Measurements from ENCODE around the gene LMO1.

DNA sequence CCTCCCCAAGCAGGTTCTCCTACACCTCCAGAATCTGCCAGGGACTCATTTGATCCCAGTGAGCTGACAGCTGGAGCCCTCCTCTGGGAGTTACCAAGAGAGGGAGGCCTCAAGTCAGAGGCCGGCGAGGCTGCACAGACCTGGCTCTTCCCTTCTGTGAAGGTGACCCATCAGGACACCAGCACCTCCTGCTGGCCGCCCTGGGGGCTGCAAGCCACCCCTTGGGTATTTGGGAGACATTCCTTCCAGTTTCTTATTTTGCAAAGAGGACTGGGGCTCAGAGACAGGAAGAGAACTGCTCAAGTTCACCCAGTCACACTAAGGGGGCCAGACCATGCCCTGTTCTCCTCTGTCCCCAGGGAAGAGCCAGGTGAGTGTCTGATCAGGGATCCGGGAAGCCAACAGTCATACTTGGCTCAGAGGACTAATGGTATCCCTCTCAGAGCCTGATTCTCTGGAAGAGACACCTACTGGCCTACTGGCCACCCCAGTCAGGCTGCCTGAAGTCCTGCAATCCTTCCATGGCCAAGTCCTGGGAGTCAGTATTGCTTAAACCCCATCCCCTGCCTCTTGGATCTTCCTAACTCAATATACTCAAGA is 54.4 kb downstream of the LMO1 start:
- TF ChIP-seq, protein P1, sequence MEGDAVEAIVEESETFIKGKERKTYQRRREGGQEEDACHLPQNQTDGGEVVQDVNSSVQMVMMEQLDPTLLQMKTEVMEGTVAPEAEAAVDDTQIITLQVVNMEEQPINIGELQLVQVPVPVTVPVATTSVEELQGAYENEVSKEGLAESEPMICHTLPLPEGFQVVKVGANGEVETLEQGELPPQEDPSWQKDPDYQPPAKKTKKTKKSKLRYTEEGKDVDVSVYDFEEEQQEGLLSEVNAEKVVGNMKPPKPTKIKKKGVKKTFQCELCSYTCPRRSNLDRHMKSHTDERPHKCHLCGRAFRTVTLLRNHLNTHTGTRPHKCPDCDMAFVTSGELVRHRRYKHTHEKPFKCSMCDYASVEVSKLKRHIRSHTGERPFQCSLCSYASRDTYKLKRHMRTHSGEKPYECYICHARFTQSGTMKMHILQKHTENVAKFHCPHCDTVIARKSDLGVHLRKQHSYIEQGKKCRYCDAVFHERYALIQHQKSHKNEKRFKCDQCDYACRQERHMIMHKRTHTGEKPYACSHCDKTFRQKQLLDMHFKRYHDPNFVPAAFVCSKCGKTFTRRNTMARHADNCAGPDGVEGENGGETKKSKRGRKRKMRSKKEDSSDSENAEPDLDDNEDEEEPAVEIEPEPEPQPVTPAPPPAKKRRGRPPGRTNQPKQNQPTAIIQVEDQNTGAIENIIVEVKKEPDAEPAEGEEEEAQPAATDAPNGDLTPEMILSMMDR (conservative IDR thresholded peaks at IDR 0.05; ENCODE audit: low read length), result peak; percentile 75
- no peak for TF ChIP-seq EZH2phosphoT487 (IDR thresholded peaks at IDR 0.05; ENCODE audit: borderline replicate concordance, low read depth, low read length)

All from OCI-LY7 (cell line).